Peyer's patch (tissue), 4 donors: Measurements from ENCODE around the gene CEBPB. TPM values are rescaled to one million over a fixed set of nuclear protein-coding genes. Genes with fewer than 3 reads are reported as not detected.

Source experiments
- DNase-seq, 3 donors: peaks; one replicate each; pipeline ENCODE4 v3.0.0-alpha.2; 2017 to 2019
- H3K27ac ChIP-seq, 4 donors: fragments of 200-600 bp; sonication (generic); one replicate each; pipeline ENCODE4 v1.5.1; 2016 to 2019
- H3K27me3 ChIP-seq, 2 donors: fragments of 200-600 bp; sonication (generic); one replicate each; pipeline ENCODE4 v1.5.1; 2019
- H3K36me3 ChIP-seq, 3 donors: fragments of 200-600 bp; sonication (generic); one replicate each; pipeline ENCODE4 v1.5.1; 2016 to 2019
- H3K4me1 ChIP-seq, 4 donors: fragments of 200-600 bp; sonication (generic); one replicate each; pipeline ENCODE4 v1.5.1; 2016 to 2019
- H3K4me3 ChIP-seq, 4 donors: fragments of 200-600 bp; sonication (generic); 1 replicate in 3 of 4; 2 replicates in 1 of 4; pipeline ENCODE4 v1.5.1; 2016 to 2019; ENCODE audit warnings: mild to moderate bottlenecking in 1 of 4
- H3K9me3 ChIP-seq, 4 donors: fragments of 200-600 bp; sonication (generic); one replicate each; pipeline ENCODE4 v1.5.1; 2016 to 2019; ENCODE audit warnings: mild to moderate bottlenecking in 1 of 4
- CTCF ChIP-seq, 6 experiments: fragments of 450-650 bp in 4 of 6; fragments of 200-600 bp in 2 of 6; sonication (generic) in 1 of 6; IDR thresholded peaks; one replicate each; pipeline ENCODE4 v1.5.1; 2017 to 2019; ENCODE audit warnings: antibody characterized with exemption in 6 of 6, mild to moderate bottlenecking in 3 of 6, moderate library complexity in 1 of 6
- POLR2A ChIP-seq, 2 donors: fragments of 450-650 bp; IDR thresholded peaks; one replicate each; pipeline ENCODE4 v1.5.1; 2017; ENCODE audit warnings: antibody characterized with exemption in 2 of 2, mild to moderate bottlenecking in 2 of 2, moderate library complexity in 2 of 2
- total RNA-seq, 4 donors: library from RNA; depleted of rRNA; stranded (reverse); fragments of >200 nt; gene quantifications; one replicate each; pipeline ENCODE4 v1.1.0, GENCODE V29; 2016

CEBPB gene
- total RNA-seq, 4 donors from 2014 or later, result 13.8 to 41.3 (median 27.8) TPM

- Histone ChIP-seq H3K4me3 (no peak overlapping the region), H3K9me3 (no peaks in the 10 kb centered on the region), H3K27me3 (no peaks in the 10 kb centered on the region), H3K36me3 (no peaks in the 10 kb centered on the region), H3K27ac (no peak overlapping the region), H3K4me1 (no peaks in the 10 kb centered on the region)
- no peak for TF ChIP-seq CTCF (IDR thresholded peaks at IDR 0.05)
- TF ChIP-seq POLR2A (IDR thresholded peaks at IDR 0.05), result no peak
- DNase-seq, result no peak
These were observed 39.6 kb downstream of the CEBPB start for GRCh38 chr20:50230184-50230583.

DNA sequence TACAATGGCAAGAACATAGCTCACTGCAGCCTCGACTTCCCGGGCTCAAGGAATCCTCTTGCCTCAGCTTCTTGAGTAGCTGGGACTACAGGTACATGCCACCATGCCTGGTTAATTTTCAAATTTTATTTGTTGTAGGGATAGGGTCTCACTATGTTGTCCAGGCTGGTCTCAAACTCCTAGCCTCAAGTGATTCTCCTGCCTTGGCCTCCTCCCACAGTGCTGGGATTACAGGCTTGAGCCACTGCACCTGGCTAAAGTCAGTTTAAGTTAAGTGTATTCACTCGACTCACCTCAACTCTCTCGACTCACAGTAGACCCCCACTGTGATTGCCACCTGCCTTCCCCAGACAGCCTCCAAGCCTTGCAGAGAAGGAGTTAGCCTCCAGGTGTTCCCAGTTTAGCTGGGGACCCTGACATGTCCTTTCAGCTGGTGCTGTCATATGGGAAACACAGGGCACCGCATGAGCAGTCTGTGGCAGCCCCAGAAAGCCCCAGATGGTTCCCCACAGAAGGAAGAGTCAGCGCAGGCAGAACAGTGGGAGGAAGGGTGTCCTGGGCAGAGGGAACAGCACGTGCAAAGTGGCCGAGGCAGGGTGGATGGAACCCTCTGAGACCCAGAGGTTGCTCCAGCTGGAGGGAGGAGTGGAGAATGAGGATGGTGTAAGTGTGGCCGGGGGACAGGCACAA, 40.4 kb downstream of the CEBPB start:
- no peaks in the 10 kb centered on the region for H3K27me3 ChIP-seq
- no peaks in the 10 kb centered on the region for H3K4me1 ChIP-seq
- TF ChIP-seq CTCF (IDR thresholded peaks at IDR 0.05), result no peak
- TF ChIP-seq POLR2A (IDR thresholded peaks at IDR 0.05), result no peak
- no peaks in the 10 kb centered on the region for H3K36me3 ChIP-seq
- DNase-seq, result no peak
- no peak overlapping the region for H3K27ac ChIP-seq
- no peaks in the 10 kb centered on the region for H3K9me3 ChIP-seq
- H3K4me3 ChIP-seq, result no peak overlapping the region

- H3K9me3 ChIP-seq, result no peaks in the 10 kb centered on the region
- H3K27me3 ChIP-seq, result no peaks in the 10 kb centered on the region
- H3K36me3 ChIP-seq, result no peaks in the 10 kb centered on the region
- no peak overlapping the region for H3K27ac ChIP-seq
- no peaks in the 10 kb centered on the region for H3K4me1 ChIP-seq
- no peak overlapping the region for H3K4me3 ChIP-seq
- DNase-seq, result no peak
- TF ChIP-seq POLR2A (IDR thresholded peaks at IDR 0.05), result no peak
- no peak for TF ChIP-seq CTCF (IDR thresholded peaks at IDR 0.05)
These were observed 41.2 kb downstream of the CEBPB start for GRCh38 chr20:50231854-50232253.

DNA sequence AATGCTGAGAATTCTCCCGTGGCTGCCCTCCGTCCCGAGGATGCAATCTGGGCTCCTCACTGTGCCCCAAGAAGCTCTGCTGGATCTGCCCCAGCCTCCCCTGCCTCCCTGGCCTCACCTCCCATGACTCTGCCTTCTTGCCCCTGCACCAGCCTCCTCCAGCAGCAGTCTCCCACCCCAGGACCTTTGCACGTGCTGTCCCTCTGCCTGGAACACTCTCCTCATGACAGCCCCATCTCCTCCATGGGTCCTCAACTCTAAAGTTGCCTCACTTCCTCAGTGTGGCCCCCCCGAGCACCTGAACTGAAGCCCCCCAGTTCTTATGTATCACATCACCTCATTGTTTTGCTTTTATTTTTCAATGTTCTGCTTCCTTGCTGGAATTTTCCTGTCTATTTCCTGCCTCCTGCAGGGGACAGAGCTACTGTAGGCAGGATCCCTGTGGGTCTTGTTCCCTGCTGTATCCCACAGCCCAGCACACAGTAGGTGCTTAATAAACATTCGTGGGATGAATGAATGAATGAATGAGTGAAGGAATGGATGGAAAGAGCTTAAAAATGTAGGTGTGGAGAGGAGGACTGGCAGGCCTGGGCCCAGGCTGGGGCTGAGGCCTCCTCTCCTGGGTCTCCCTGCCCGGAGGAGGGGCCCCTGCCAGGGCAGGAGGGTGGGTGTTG, 42.2 kb downstream of the CEBPB start:
- no peak overlapping the region for H3K27ac ChIP-seq
- H3K4me3 ChIP-seq, result no peak overlapping the region
- no peaks in the 10 kb centered on the region for H3K36me3 ChIP-seq
- H3K4me1 ChIP-seq, result no peaks in the 10 kb centered on the region
- no peak for TF ChIP-seq CTCF (IDR thresholded peaks at IDR 0.05)
- no peak for DNase-seq
- no peaks in the 10 kb centered on the region for H3K27me3 ChIP-seq
- H3K9me3 ChIP-seq, result no peaks in the 10 kb centered on the region

DNA sequence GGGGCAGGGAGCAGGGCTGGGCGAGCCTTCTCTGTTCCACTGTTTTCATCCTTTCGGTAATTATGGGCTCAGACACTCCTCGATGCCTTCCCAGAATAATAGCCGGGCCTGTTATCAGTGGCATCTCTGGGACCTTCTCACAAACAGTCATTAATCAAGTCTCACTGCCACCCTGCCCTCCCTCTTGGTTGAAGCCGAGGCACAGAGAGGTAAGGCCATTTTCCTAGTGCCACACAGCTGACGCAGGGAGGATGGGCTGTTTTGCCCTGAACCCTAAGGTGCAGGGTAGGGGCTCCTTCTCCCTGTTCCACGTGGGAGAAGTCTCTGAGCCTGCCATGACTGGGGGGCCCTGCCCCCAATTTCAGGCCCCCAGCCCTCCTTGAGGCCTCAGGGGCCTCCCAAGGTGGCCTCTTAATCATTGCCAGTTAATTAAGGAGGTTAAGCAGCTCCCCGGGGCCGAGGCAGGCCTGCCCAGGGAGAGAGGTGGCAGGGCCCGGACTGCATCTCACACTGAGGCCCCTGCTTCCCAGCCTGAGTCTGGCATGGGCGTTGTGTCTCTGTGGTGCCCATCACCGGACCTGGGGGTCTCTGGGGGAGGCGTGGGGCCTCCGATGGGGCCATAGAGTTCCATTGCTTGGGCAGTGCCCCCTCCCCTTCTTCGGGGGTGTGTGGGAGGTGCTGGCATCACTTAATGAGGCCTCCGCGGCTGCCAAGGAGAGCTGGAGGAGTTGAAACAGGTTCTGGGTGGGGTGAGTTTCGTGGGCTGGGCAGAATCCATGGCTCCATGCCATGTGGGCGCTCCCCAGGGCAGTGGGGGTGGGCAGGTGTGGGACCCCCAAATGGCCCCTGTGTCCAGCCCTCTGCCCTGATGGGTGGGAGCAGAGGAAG, 42.9 kb downstream of the CEBPB start:
- Histone ChIP-seq H3K27ac (no peak overlapping the region), H3K27me3 (no peaks in the 10 kb centered on the region), H3K9me3 (no peaks in the 10 kb centered on the region), H3K4me1 (no peaks in the 10 kb centered on the region), H3K4me3 (no peak overlapping the region), H3K36me3 (no peaks in the 10 kb centered on the region)
- no peak for DNase-seq
- TF ChIP-seq CTCF (IDR thresholded peaks at IDR 0.05) (no peak), POLR2A (IDR thresholded peaks at IDR 0.05) (no peak)
